GM12865 (cell line): ENCODE measurements around the gene RASGRP4.

ENCODE experiments used
- DNase-seq: peaks from one replicate; pipeline ENCODE4 v3.0.0; 2010; ENCODE audit warnings: low read depth
- H3K4me3 ChIP-seq: 2 replicates; pipeline ENCODE4 v1.5.1; 2011; ENCODE audit warnings: mild to moderate bottlenecking, low read depth, low read length, control low read depth
- TF ChIP-seq, protein P1 (sequence below): IDR thresholded peaks from 2 replicates; pipeline ENCODE4 v1.5.1; 2011; ENCODE audit warnings: low read length, control low read depth, low read depth, inconsistent platforms; ENCODE audit not compliant: insufficient read depth; ENCODE audit errors: missing control alignments

RASGRP4 gene

DNA sequence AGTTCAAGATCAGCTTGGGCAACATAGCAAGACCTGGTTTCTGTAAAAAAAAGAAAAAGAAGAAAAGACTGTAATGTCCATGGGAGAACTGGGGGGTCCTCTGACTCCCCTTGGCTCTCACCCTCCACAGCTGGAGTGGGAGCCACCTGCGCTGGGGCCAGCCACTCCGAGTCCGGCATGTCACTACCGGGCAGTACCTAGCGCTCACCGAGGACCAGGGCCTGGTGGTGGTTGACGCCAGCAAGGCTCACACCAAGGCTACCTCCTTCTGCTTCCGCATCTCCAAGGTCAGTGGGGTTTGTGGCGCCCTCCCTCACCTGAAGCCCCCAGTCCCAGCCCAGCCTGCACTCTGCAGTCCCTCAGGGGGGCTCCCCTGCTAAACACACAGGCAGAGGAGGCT lies 22.2 kb upstream of the RASGRP4 start:
- TF ChIP-seq, protein P1, sequence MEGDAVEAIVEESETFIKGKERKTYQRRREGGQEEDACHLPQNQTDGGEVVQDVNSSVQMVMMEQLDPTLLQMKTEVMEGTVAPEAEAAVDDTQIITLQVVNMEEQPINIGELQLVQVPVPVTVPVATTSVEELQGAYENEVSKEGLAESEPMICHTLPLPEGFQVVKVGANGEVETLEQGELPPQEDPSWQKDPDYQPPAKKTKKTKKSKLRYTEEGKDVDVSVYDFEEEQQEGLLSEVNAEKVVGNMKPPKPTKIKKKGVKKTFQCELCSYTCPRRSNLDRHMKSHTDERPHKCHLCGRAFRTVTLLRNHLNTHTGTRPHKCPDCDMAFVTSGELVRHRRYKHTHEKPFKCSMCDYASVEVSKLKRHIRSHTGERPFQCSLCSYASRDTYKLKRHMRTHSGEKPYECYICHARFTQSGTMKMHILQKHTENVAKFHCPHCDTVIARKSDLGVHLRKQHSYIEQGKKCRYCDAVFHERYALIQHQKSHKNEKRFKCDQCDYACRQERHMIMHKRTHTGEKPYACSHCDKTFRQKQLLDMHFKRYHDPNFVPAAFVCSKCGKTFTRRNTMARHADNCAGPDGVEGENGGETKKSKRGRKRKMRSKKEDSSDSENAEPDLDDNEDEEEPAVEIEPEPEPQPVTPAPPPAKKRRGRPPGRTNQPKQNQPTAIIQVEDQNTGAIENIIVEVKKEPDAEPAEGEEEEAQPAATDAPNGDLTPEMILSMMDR = no peak
- no peak overlapping the region for H3K4me3 ChIP-seq
- DNase-seq = no peak

DNA sequence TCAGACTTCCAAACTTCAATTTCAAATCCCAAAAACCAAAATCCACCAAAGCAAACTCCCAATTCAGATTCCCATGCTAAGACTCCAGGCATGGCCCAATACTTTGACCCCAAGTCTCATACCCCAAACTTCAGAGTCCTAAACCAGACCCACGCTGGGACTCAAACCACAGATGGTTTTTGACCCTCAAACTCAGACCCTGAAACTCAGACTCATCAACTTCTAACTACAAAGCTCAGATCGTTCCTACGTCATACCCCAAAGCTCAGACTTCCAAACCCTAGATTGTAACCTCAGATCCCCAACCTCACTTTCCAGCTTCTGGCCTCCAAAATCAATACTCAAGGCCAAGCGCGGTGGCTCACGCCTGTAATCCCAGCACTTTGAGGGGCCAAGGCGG lies 19.3 kb upstream of the RASGRP4 start:
- H3K4me3 ChIP-seq = no peak overlapping the region
- TF ChIP-seq, protein P1 = no peak
- no peak for DNase-seq

DNA sequence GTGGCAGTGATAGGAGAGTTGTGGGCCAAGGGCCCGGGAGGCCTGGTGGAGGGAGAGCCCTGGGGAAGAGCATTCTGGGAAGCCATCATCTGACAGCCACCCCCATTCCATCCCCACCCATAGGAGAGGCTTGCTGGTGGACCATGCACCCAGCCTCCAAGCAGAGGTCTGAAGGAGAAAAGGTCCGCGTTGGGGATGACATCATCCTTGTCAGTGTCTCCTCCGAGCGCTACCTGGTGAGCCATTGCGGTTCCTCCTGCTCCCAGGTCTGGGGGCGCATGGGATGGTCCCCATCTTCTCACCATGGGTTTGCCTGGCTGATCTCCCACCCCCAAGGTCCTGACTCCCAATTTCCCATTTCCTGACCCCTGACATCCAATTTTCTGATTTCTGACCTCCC lies 18.0 kb upstream of the RASGRP4 start:
- no peak for DNase-seq
- TF ChIP-seq, protein P1 = no peak
- no peak overlapping the region for H3K4me3 ChIP-seq

DNA sequence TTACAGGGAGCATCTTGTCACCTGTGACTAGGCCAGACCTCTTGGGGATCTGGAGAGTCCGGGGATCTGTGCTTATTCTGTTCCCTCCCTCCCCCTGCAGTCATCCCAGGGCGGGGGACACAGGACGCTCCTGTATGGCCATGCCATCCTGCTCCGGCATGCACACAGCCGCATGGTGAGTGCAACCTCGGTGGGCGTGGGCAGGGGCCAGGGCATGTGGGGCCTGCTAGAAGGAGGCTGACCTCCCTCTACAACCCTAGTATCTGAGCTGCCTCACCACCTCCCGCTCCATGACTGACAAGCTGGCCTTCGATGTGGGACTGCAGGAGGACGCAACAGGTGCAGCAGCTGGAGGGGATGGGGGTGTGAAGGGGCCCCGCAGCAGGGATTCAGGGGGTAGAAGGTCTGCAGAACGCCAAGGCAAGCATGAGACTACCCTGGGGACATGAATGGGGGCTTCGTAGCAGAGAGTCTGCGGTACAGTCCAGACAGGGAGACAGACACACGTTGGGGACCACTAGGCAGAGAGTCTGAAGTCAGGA lies 17.5 kb upstream of the RASGRP4 start:
- H3K4me3 ChIP-seq = no peak overlapping the region
- no peak for DNase-seq
- TF ChIP-seq, protein P1 = no peak

DNA sequence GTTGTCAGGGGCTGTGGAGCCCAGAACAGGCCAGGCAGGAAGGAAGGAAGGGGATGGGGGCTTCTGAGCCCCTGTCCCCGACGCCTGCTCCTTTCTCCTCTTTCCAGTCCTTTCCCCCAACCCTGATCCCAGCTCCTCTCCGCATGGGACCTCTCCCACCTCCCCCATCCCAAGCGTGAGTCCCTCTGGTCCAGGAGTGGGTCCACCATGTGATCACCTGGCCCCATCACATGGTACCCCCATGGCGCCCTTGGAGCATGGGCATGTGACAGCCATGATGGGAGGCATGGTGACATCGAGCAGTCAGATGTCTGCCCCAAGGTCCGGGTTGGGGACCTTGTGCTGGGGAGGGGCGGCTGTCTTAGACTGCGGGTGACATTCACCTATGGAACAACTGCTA lies 16.7 kb upstream of the RASGRP4 start:
- TF ChIP-seq, protein P1 = no peak
- DNase-seq = no peak
- H3K4me3 ChIP-seq = no peak overlapping the region

DNA sequence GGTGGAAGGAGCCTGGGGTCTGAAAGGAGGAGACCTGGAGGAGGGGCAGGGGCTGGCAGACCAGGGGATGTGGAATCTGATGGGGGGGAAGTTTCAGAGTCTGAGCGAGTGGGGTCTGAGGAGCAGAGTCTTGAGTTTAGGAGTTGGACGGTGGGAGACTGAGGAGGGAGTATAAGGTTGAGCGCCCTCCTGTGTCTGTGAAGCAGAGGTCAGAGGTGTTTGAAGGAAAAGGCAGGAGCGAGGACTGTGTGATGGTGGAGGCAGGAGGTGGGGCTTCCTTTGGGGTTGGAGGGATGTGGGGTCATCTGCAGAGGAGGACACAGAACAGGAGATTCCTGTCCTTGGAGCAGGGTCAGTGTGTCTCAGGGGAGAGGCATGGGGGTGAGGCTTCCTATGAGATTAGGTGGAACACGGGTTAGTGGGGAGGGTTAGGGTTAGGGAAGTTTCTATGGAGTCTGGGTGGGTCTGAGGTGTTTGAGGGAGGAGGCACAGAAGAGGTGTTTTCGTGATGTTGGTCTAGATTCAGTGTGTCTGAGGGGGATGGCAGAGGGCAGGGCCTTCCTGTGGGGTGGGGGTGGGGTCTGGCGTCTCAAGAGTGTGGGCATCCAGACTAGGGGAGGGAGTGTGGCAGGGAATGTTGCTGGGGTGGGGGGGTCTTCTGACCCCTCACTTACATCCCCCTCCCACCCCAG lies 15.8 kb upstream of the RASGRP4 start:
- peak; percentile 24 for DNase-seq
- TF ChIP-seq, protein P1 = peak; percentile 21
- H3K4me3 ChIP-seq = no peak overlapping the region

DNA sequence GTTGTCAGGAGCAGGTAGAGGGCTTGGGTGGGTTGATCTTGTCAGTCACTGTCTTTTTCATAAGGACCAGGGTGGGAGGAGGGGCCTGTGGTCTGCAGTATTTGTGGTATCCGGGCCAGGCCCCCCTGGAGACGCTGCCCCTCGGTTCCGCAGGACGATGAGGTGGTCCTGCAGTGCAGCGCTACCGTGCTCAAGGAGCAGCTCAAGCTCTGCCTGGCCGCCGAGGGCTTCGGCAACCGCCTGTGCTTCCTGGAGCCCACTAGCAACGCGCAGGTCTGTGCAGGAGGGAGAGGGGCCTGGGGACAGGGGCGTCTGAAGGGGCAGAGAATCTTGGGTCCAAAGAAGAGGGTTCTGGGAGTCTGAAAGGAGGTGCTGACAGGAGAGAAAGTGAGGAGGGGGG lies 14.6 kb upstream of the RASGRP4 start:
- TF ChIP-seq, protein P1 = no peak

More for the DNA sequence above, 14.6 kb upstream of the RASGRP4 start:
- DNase-seq = no peak
- no peak overlapping the region for H3K4me3 ChIP-seq
